GM12873 (cell line): ENCODE data around the gene RBM8A.

Experiments used
- TF ChIP-seq, protein P1 (sequence below): IDR thresholded peaks from 2 replicates; pipeline ENCODE4 v1.5.1; 2012; ENCODE audit warnings: low read depth, mild to moderate bottlenecking, moderate library complexity, low read length, control low read depth; ENCODE audit not compliant: insufficient read depth; ENCODE audit errors: missing control alignments

RBM8A gene

DNA sequence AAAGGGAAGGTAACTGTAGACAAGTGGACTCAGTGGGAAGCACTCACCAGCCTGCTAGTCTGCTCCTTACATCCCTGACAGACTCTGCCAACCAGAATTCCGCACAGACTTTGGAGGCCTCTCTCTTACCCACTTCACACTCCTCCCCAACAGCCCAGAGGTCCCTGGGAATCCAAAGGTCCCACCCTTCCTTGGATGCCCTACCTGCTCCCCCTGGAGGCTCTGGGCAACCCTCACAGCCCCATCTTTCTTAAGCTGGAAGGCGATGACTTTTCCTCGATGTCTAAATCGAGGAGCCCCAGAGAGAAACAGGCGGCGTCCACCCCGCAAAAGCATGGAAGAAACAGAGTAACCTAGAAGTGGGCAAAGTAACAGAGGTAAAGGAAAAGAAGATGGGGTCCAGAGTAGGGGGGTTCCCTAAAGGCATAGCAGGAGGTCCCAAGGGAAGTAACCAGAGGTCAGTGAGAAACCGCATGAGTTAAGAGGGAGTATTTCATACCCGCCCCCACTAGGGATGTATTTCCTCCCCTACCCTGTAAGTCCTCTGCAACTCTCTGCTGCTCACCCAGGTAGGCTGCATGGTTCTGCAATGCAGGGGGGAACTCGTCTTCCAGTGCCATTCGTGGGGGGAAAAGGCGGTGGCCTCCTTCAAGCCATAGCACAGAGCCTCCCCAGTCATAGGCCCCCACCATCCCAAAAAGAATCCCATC is 25.8 kb downstream of the RBM8A start:
- TF ChIP-seq, protein P1, sequence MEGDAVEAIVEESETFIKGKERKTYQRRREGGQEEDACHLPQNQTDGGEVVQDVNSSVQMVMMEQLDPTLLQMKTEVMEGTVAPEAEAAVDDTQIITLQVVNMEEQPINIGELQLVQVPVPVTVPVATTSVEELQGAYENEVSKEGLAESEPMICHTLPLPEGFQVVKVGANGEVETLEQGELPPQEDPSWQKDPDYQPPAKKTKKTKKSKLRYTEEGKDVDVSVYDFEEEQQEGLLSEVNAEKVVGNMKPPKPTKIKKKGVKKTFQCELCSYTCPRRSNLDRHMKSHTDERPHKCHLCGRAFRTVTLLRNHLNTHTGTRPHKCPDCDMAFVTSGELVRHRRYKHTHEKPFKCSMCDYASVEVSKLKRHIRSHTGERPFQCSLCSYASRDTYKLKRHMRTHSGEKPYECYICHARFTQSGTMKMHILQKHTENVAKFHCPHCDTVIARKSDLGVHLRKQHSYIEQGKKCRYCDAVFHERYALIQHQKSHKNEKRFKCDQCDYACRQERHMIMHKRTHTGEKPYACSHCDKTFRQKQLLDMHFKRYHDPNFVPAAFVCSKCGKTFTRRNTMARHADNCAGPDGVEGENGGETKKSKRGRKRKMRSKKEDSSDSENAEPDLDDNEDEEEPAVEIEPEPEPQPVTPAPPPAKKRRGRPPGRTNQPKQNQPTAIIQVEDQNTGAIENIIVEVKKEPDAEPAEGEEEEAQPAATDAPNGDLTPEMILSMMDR: no peak

DNA sequence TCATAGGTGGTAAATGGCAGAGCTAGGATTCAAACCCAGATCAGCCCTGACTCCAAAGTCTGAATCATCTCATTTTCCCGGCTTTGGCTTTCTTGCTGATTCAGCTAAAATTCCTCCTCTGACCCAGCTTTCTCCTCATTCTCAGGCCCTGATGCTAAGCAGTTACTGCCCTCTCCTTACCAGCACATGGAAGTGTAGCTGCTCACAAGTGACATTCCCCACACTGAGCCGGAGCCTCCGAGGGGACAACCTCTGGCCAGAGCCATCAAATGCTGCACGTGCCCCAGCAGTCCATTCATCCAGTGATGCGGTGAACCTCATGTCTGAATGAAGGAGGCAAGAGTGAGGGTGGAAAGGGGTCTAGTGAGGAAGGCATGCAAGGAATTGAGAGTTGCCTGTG is 28.5 kb downstream of the RBM8A start:
- TF ChIP-seq, protein P1: no peak

DNA sequence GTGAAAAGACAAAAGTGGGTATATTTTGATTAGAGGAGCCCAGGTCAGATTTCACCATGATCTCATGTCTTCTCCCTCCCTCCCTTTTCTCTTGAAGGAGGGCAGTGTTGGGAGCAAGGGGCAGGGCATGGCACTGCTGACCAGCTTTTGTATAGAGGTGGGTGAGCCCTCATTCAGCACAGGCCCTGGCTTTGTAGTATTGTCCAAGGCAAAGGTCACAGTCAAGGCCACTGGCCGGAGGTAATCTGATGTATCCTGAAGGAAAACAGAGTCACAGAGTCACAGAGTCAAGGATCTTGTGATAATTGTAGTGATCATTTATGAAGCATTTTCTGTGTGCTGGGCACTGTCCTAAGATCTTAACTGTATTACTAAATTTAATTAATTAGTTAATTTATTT is 29.3 kb downstream of the RBM8A start:
- TF ChIP-seq, protein P1: no peak

DNA sequence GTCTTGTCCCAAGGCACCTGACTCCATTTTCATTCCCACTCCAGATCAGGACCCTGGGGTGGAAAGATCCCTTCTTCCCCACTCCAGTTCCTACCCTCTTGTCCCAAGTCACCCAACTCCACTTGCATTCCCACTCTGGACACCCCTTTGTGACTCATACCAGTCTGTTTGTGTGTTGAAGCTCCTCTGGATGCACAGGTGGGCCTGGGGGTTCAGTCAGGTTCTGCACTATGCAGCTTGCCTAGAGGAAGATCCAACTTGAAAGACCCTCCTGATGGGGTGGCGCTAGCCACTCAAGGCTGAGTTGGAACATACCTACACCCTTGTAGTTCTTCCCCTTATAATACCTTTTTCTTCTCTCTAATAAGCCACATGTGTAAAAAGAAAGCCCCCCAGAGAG is 31.8 kb downstream of the RBM8A start:
- TF ChIP-seq, protein P1: no peak

DNA sequence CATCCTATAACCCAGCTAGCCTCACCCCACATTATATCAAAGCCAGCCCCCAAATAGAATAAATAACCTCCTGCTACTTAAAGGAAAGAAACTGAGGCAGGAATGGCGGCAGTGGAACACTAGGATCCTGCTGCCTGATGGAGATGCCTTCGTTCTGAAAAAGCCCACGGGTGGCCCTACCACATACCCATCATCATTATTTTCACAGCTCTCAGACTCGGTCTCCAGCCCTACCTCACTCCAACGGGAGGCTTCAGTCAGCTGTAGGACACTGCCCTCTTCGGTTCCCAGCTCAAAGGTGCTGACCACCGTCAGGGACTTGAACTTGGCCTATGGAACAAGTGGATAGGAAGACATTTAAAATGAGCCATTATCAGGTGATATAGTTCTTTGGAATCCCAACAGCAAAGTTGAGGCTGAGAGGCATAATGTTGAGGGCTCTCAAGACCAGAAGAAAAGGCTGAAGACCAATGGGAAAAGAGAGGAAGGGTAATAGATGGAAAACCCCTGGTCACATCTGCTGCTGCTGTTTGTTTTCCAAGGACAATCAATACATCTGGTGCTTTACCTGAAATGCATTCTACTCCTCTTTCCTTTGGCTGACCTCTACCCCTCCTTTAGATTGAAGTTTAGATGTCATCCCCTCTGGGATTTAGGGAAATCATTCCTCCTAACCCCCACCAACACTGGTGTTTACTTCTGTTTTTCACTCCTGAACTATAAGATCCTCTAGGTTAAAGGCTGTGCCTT is 33.8 kb downstream of the RBM8A start:
- TF ChIP-seq, protein P1: no peak

DNA sequence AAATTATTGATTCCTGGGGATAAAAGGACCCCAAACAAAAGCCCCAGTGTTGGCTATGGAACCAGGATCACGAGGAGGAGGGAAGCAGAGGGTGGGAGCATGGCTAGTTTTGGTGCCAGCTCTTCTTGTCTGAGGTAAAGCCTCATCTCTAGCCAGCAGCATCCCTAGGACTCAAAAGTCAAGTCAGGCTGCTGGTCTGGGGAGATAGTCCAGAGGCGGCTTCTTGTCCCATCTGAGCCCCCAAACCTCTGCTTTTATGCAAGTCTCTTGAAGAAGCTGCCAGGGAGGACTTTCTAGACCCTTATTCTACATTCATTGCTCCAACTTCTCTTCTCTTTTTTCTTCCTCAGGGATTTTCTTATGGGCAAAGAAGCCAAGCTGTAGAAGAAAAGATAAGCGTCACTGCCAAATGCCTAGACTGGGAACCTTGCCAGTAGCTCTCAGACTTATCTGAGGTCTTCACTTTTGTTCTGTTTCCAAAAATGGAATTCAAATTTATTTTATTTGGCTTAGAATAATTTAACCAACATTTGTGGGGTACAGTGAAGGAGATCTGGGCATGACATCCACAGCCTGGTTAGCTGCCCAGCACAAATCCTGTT is 34.7 kb downstream of the RBM8A start:
- TF ChIP-seq, protein P1: no peak

DNA sequence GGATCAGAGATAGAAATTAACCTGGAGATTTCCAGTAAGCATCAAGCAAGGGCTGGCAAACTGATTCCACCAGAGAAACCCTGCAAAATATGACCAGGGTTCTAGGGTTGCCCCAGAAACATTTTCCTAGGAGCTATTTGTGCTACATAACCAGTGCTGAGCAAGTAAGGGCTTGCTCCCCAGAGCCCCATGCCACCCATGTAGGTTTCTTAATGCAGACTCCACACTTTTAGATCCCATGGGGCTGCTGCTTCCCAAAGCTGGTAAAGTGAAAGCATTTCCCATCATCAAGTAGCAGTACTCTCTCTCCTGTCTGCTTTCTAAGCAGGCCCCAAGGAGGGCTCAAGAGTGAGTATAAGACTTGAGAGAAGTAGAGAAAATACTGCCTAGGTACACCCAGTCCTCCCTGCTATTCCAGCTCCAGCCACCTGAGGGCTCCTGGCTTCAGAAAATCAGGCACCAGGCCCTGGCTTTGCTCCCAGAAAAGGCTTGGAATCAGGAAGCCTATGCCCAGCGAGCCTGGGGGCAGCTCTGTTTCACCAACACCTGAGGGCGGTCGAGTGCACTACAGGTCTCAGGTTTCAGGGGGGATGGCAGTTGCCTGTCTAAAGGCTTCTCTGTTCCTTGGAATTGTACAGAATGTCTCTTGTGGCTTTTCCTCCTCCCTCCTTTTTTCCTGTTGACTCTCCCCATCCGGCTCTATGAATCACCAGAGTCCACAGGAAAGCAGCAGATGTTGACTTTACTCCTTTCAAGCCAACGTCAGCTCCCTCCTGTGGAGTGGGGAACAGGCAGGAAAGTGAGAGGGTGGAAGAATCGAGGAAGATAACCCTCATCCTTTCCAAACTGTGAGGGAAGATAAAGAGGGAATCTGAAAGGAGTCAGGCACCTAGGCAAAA is 35.4 kb downstream of the RBM8A start:
- TF ChIP-seq, protein P1: peak; percentile 88
